ENCODE data around the gene CUL3. TPM values are rescaled to one million over a fixed set of nuclear protein-coding genes. Genes with fewer than 3 reads are reported as not detected.

Gene CUL3
- total RNA-seq, 4 donors from 2014 or later, result 68.9 to 88.4 (median 77.7) TPM

DNA sequence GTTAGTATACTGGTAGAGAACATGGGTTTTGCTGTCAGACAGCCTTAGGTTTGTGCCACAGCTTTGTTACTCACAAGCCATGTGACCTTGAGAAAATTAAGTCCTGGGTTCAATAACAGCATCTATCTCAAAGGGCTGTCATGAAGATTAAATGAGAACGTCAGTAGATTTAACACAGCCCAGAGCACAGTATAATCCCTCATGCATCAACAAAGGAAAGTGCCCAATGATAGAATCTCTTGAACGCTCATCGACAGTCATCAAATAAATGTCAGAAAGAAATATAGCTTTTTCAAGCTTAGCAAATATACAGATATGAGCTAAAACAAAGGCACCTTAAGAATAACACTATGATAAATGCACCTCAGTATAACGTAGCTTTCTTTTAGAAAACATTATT is 22.3 kb downstream of the CUL3 start:
- WGBS, result 68% methylated on average over 4 of the region's 4 CpGs
- Histone ChIP-seq H3K4me1 (peaks cover 11% of the 10 kb centered on the region), H3K36me3 (peaks cover 4% of the 10 kb centered on the region), H3K9me3 (no peaks in the 10 kb centered on the region), H3K27me3 (no peaks in the 10 kb centered on the region), H3K4me3 (no peak overlapping the region), H3K27ac (no peak overlapping the region)
- DNase-seq (ENCODE audit: low spot score in 2 of 2), result no peak
- TF ChIP-seq EP300 (IDR thresholded peaks at IDR 0.05), result no peak
- no peak for TF ChIP-seq POLR2A (IDR thresholded peaks at IDR 0.05)
- TF ChIP-seq POLR2AphosphoS5 (IDR thresholded peaks at IDR 0.05), result no peak
- TF ChIP-seq, protein P1, sequence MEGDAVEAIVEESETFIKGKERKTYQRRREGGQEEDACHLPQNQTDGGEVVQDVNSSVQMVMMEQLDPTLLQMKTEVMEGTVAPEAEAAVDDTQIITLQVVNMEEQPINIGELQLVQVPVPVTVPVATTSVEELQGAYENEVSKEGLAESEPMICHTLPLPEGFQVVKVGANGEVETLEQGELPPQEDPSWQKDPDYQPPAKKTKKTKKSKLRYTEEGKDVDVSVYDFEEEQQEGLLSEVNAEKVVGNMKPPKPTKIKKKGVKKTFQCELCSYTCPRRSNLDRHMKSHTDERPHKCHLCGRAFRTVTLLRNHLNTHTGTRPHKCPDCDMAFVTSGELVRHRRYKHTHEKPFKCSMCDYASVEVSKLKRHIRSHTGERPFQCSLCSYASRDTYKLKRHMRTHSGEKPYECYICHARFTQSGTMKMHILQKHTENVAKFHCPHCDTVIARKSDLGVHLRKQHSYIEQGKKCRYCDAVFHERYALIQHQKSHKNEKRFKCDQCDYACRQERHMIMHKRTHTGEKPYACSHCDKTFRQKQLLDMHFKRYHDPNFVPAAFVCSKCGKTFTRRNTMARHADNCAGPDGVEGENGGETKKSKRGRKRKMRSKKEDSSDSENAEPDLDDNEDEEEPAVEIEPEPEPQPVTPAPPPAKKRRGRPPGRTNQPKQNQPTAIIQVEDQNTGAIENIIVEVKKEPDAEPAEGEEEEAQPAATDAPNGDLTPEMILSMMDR (IDR thresholded peaks at IDR 0.05), result no peak

- H3K4me1 ChIP-seq, result peaks cover 7% of the 10 kb centered on the region
- H3K9me3 ChIP-seq, result no peaks in the 10 kb centered on the region
- WGBS, result 70% methylated on average over 7 of the region's 7 CpGs
- H3K4me3 ChIP-seq, result no peak overlapping the region
- no peaks in the 10 kb centered on the region for H3K27me3 ChIP-seq
- H3K36me3 ChIP-seq, result no peaks in the 10 kb centered on the region
- no peak for DNase-seq (ENCODE audit: low spot score in 2 of 2)
- H3K27ac ChIP-seq, result no peak overlapping the region
- no peak for TF ChIP-seq POLR2AphosphoS5 (IDR thresholded peaks at IDR 0.05)
- no peak for TF ChIP-seq POLR2A (IDR thresholded peaks at IDR 0.05)
- TF ChIP-seq, protein P1 (IDR thresholded peaks at IDR 0.05), result no peak
- no peak for TF ChIP-seq EP300 (IDR thresholded peaks at IDR 0.05)
These were observed 23.7 kb downstream of the CUL3 start for GRCh38 chr2:224561234-224562005.

GRCh38 chr2:224560549-224560948 is 24.6 kb downstream of the CUL3 start:
- Histone ChIP-seq H3K4me1 (peaks cover 7% of the 10 kb centered on the region), H3K9me3 (no peaks in the 10 kb centered on the region), H3K27me3 (no peaks in the 10 kb centered on the region), H3K27ac (no peak overlapping the region), H3K4me3 (no peak overlapping the region), H3K36me3 (no peaks in the 10 kb centered on the region)
- DNase-seq (ENCODE audit: low spot score in 2 of 2), result no peak
- 96% methylated on average over 2 of the region's 2 CpGs for WGBS
- TF ChIP-seq POLR2AphosphoS5 (IDR thresholded peaks at IDR 0.05) (no peak), EP300 (IDR thresholded peaks at IDR 0.05) (no peak), POLR2A (IDR thresholded peaks at IDR 0.05) (no peak)
- TF ChIP-seq, protein P1 (IDR thresholded peaks at IDR 0.05), result no peak

- Histone ChIP-seq H3K9me3 (no peaks in the 10 kb centered on the region), H3K4me3 (no peak overlapping the region), H3K36me3 (no peaks in the 10 kb centered on the region), H3K27me3 (no peaks in the 10 kb centered on the region), H3K27ac (no peak overlapping the region), H3K4me1 (peaks cover under 1% of the 10 kb centered on the region)
- 98% methylated on average over 2 of the region's 2 CpGs for WGBS
- TF ChIP-seq, protein P1 (IDR thresholded peaks at IDR 0.05), result no peak
- TF ChIP-seq EP300 (IDR thresholded peaks at IDR 0.05) (no peak), POLR2AphosphoS5 (IDR thresholded peaks at IDR 0.05) (no peak), POLR2A (IDR thresholded peaks at IDR 0.05) (no peak)
- DNase-seq (ENCODE audit: low spot score in 2 of 2), result no peak
These were observed 27.6 kb downstream of the CUL3 start for GRCh38 chr2:224557610-224558009.

- Histone ChIP-seq H3K36me3 (no peaks in the 10 kb centered on the region), H3K4me3 (no peak overlapping the region), H3K27ac (no peak overlapping the region), H3K9me3 (no peaks in the 10 kb centered on the region), H3K27me3 (no peaks in the 10 kb centered on the region), H3K4me1 (no peaks in the 10 kb centered on the region)
- TF ChIP-seq, protein P1 (IDR thresholded peaks at IDR 0.05), result no peak
- TF ChIP-seq POLR2A (IDR thresholded peaks at IDR 0.05), result no peak
- TF ChIP-seq EP300 (IDR thresholded peaks at IDR 0.05), result no peak
- no peak for TF ChIP-seq POLR2AphosphoS5 (IDR thresholded peaks at IDR 0.05)
- DNase-seq (ENCODE audit: low spot score in 2 of 2), result no peak
These were observed 28.8 kb downstream of the CUL3 start for GRCh38 chr2:224556381-224556780.
